HCT116 (cell line): Measurements from ENCODE around the gene ZMYM4. TPM values are rescaled to one million over a fixed set of nuclear protein-coding genes. Genes with fewer than 3 reads are reported as not detected.

Experiments
- ATAC-seq: fragments of 200-7000 bp; cut with Tn5 transposase; 2 replicates; pipeline ENCODE4 v1.9.1; 2020; ENCODE audit warnings: mild to moderate bottlenecking, moderate library complexity
- BruUV-seq: library from RNA; stranded (reverse); fragments of 400-500 nt; replicated peaks from 2 replicates; lab custom pipeline; 2021; lab: Mats Ljungman, UMichigan
- CTCF ChIA-PET: fragments of 300-600 bp; sonication (Branson Sonifier 250); formaldehyde crosslinking; loops from one replicate; lab custom pipeline; 2021; ENCODE audit warnings: antibody characterized with exemption; lab: Charles Lee
- POLR2A ChIA-PET: fragments of 300-600, 350-600 bp; sonication (Branson Sonifier 250); formaldehyde crosslinking; loops from one replicate; lab custom pipeline; 2021; ENCODE audit warnings: antibody characterized with exemption; lab: Charles Lee
- RAD21 ChIA-PET, 2 experiments: fragments of 300-600 bp; sonication (Branson Sonifier 250); formaldehyde crosslinking; loops; one replicate each; lab custom pipeline; 2023; ENCODE audit warnings: low total read pairs in 2 of 2; ENCODE audit not compliant: uncharacterized antibody in 2 of 2, unreplicated experiment in 2 of 2, low non-redundant PET in 1 of 2; lab: Charles Lee
- DNase-seq: peaks from one replicate; pipeline ENCODE4 v3.0.0-alpha.2; 2010; ENCODE audit warnings: low read depth, low spot score
- H2AFZ ChIP-seq: fragments of 200-600 bp; shearing (Covaris generic), sonication (generic); 2 replicates; pipeline ENCODE4 v1.6.1; 2017; ENCODE audit warnings: low read depth, mixed run types, mixed read lengths, antibody characterized with exemption, low read length; ENCODE audit not compliant: poor library complexity, severe bottlenecking
- H3K27ac ChIP-seq: 2 replicates; pipeline ENCODE4 v1.5.1; 2012; ENCODE audit warnings: low read depth, low read length
- H3K27me3 ChIP-seq: fragments of 200-600 bp; sonication (generic); 2 replicates; pipeline ENCODE4 v1.6.1; 2016; ENCODE audit warnings: mixed run types, low read length, mixed read lengths; ENCODE audit not compliant: insufficient read depth
- H3K36me3 ChIP-seq, 2 experiments: fragments of 200-500 bp in 1 of 2; fragments of 200-600 bp in 1 of 2; sonication (Bioruptor generic) in 1 of 2; sonication (generic) in 1 of 2; 2 replicates each; pipeline versions ENCODE4 v1.5.1 to v1.6.1; 2014 to 2016; ENCODE audit warnings: low read length in 2 of 2, inconsistent platforms in 1 of 2, mixed read lengths in 1 of 2, mixed run types in 1 of 2; ENCODE audit not compliant: insufficient read depth in 2 of 2, control insufficient read depth in 1 of 2
- H3K4me1 ChIP-seq, 2 experiments: fragments of 200-600 bp in 1 of 2; sonication (generic) in 1 of 2; 2 replicates each; pipeline versions ENCODE4 v1.5.1 to v1.6.1; 2012 to 2017; ENCODE audit warnings: low read length in 2 of 2, inconsistent platforms in 1 of 2, mild to moderate bottlenecking in 1 of 2, mixed read lengths in 1 of 2, mixed run types in 1 of 2, moderate library complexity in 1 of 2; ENCODE audit not compliant: insufficient read depth in 2 of 2, control insufficient read depth in 1 of 2
- H3K4me2 ChIP-seq: fragments of 200-600 bp; sonication (generic); 2 replicates; pipeline ENCODE4 v1.6.1; 2017; ENCODE audit warnings: mixed run types, low read length, mixed read lengths
- H3K4me3 ChIP-seq, 2 experiments: fragments of 200-600 bp in 1 of 2; sonication (generic) in 1 of 2; replicated peaks in 1 of 2; 2 replicates each; pipeline ENCODE4 v1.5.1; 2011 to 2016; ENCODE audit warnings: low read length in 2 of 2, control low read depth in 1 of 2, low read depth in 1 of 2, mild to moderate bottlenecking in 1 of 2, mixed read lengths in 1 of 2, mixed run types in 1 of 2
- H3K79me2 ChIP-seq: fragments of 200-600 bp; sonication (generic); 2 replicates; pipeline ENCODE4 v1.6.1; 2017; ENCODE audit warnings: mild to moderate bottlenecking, mixed run types, low read length, moderate library complexity, mixed read lengths; ENCODE audit not compliant: insufficient read depth
- H3K9ac ChIP-seq: fragments of 200-600 bp; sonication (generic); 2 replicates; pipeline ENCODE4 v1.6.1; 2016; ENCODE audit warnings: low read length, mixed read lengths
- H3K9me2 ChIP-seq: fragments of 200-600 bp; sonication (generic), shearing (Covaris generic); 2 replicates; pipeline ENCODE4 v1.6.1; 2017; ENCODE audit warnings: mixed run types, mild to moderate bottlenecking, moderate library complexity; ENCODE audit not compliant: insufficient read depth
- H3K9me3 ChIP-seq, 2 experiments: fragments of 200-500 bp in 1 of 2; fragments of 200-600 bp in 1 of 2; sonication (Bioruptor generic) in 1 of 2; sonication (generic) in 1 of 2; 2 replicates each; pipeline ENCODE4 v1.6.1; 2014 to 2017; ENCODE audit warnings: low read length in 2 of 2, mixed read lengths in 2 of 2, inconsistent platforms in 1 of 2, low read depth in 1 of 2, mild to moderate bottlenecking in 1 of 2, mixed run types in 1 of 2, moderate library complexity in 1 of 2; ENCODE audit not compliant: control insufficient read depth in 1 of 2, insufficient read depth in 1 of 2
- H4K20me1 ChIP-seq: fragments of 200-600 bp; sonication (generic), shearing (Covaris generic); 2 replicates; pipeline ENCODE4 v1.6.1; 2017; ENCODE audit warnings: mixed run types, mild to moderate bottlenecking, moderate library complexity; ENCODE audit not compliant: insufficient read depth
- EGR1 ChIP-seq: IDR thresholded peaks from 2 replicates; pipeline ENCODE4 v1.6.1; 2012; ENCODE audit warnings: low read depth
- ELF1 ChIP-seq: IDR thresholded peaks from 2 replicates; pipeline ENCODE4 v1.6.1; 2012; ENCODE audit warnings: low read depth, borderline replicate concordance
- JUND ChIP-seq: IDR thresholded peaks from 2 replicates; pipeline ENCODE4 v1.6.1; 2012
- POLR2A ChIP-seq: IDR thresholded peaks from 2 replicates; pipeline ENCODE4 v1.7.0; 2011; ENCODE audit warnings: borderline replicate concordance; ENCODE audit not compliant: insufficient read depth, insufficient read length; ENCODE audit errors: extremely low read depth
- POLR2AphosphoS5 ChIP-seq: IDR thresholded peaks from 2 replicates; pipeline ENCODE4 v1.6.1; 2011; ENCODE audit warnings: mild to moderate bottlenecking, low read depth, low read length, moderate library complexity
- RAD21 ChIP-seq: IDR thresholded peaks from 2 replicates; pipeline ENCODE4 v1.6.1; 2012; ENCODE audit warnings: low read depth, mild to moderate bottlenecking
- SP1 ChIP-seq: IDR thresholded peaks from 2 replicates; pipeline ENCODE4 v1.6.1; 2012; ENCODE audit warnings: low read depth
- TCF7L2 ChIP-seq: IDR thresholded peaks from 2 replicates; pipeline ENCODE4 v1.7.0; 2011; ENCODE audit warnings: borderline replicate concordance, inconsistent platforms; ENCODE audit not compliant: insufficient read depth, insufficient read length; ENCODE audit errors: extremely low read depth
- ZFX ChIP-seq: fragments of 450-650 bp; IDR thresholded peaks from 2 replicates; pipeline ENCODE4 v1.6.1; 2017
- intact Hi-C: fragments of 100-400 bp; cut with micrococcal nuclease; formaldehyde crosslinking; loops from 2 replicates; pipeline ENCODE4 v1.10.0; 2022
- total RNA-seq: library from RNA; stranded (reverse); gene quantifications from one replicate; pipeline ENCODE4 v1.2.1, GENCODE V29; 2021; ENCODE audit not compliant: unreplicated experiment
- TF ChIP-seq, protein P1 (sequence below), 3 experiments: fragments of 200-600 bp in 1 of 3; sonication (generic) in 1 of 3; IDR thresholded peaks in 2 of 3; conservative IDR thresholded peaks in 1 of 3; 2 replicates each; pipeline ENCODE4 v1.5.1; 2012 to 2017; ENCODE audit warnings: low read depth in 2 of 3, low read length in 2 of 3, antibody characterized with exemption in 1 of 3, borderline replicate concordance in 1 of 3, control low read depth in 1 of 3, mild to moderate bottlenecking in 1 of 3, mixed read lengths in 1 of 3, mixed run types in 1 of 3, moderate library complexity in 1 of 3; ENCODE audit not compliant: insufficient read depth in 1 of 3
- TF ChIP-seq, protein P2 (sequence below): IDR thresholded peaks from 2 replicates; pipeline ENCODE4 v1.6.1; 2012; ENCODE audit warnings: low read depth
- TF ChIP-seq, protein P3 (sequence below): IDR thresholded peaks from 2 replicates; pipeline ENCODE4 v1.6.1; 2012

ZMYM4 gene
- total RNA-seq, 1 experiment from 2014 or later: 58.0 TPM

DNA sequence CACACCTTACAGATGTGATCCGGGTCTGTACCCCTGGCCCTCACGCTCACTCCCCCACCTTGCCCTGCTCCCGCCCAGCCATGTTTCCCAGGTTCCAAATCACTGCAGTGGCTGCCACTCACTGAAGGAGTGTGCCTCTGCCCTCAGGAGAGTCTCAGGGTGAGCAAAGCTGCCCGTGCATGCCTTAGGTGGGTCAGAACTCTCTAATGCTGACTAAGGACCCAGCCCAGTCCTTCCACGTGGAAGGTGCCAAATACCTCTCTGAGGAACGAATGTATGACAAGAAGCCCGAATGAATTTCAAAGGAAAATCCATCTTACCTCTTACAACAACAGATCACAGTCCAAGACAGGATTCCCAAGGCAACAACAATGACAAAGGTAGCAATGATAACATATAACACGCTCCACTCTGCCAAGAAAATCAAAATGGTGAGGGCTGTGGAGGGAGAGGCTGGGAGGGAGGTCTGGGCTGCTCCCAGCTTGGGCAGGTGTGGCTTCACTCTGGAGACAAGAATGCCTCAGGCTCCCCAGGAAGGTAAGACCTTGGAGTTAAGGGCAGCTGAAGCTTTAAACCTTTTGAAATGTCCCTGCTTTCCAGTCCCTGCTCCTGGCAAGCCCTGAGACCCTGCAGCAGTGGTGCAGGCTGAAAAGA, 173.5 kb downstream of the ZMYM4 start:
- Histone ChIP-seq H3K9me3 (no peaks in the 10 kb centered on the region), H3K9me2 (no peaks in the 10 kb centered on the region), H3K9ac (no peak overlapping the region), H3K79me2 (no peaks in the 10 kb centered on the region), H3K27me3 (no peaks in the 10 kb centered on the region), H3K27ac (no peak overlapping the region), H3K4me3 (no peak overlapping the region), H4K20me1 (no peaks in the 10 kb centered on the region), H3K36me3 (peaks cover 0 to 2% of the 10 kb centered on the region in 2 experiments; a peak in 1 of 4 replicates), H3K4me1 (no peaks in the 10 kb centered on the region), H3K4me2 (no peak overlapping the region), H2AFZ (no peak overlapping the region)
- no peak for ATAC-seq
- DNase-seq: no peak
- TF ChIP-seq ELF1: no peak
- RAD21 ChIA-PET: no interaction called here
- CTCF ChIA-PET: no interaction called here
- intact Hi-C loops: no loop called here
- POLR2A ChIA-PET: no interaction called here
- BruUV-seq: no TSS peak

DNA sequence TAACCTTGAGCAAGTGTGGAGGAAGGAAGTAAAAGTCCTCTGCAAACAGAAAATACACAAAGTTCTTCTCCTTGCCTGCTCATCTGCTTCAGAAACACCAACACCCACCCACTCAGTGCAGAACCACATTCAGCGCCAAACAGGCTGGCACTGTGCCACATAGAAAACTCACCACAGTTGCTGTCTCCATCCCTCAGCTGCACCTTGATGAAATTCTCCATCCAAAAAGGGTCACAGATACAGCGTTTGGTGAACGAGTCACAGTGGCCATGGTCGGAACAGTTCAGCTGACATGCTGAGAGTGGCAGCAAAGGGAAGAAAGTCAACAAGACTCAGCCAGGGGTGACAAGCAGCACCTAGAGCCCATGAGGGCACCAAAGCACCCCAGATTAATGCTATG, 174.2 kb downstream of the ZMYM4 start:
- ATAC-seq (no peak), DNase-seq (no peak)
- Histone ChIP-seq H3K9me3 (no peaks in the 10 kb centered on the region), H3K27ac (no peak overlapping the region), H2AFZ (no peak overlapping the region), H3K4me3 (no peak overlapping the region), H3K79me2 (no peaks in the 10 kb centered on the region), H3K9me2 (no peaks in the 10 kb centered on the region), H3K4me1 (no peaks in the 10 kb centered on the region), H3K27me3 (no peaks in the 10 kb centered on the region), H3K4me2 (no peak overlapping the region), H3K9ac (no peak overlapping the region), H4K20me1 (no peaks in the 10 kb centered on the region), H3K36me3 (peaks cover 0 to 2% of the 10 kb centered on the region in 2 experiments; a peak in 1 of 4 replicates)
- intact Hi-C loops: no loop called here
- no TSS peak for BruUV-seq
- ChIA-PET CTCF (no interaction called here), POLR2A (no interaction called here), RAD21 (no interaction called here)
- TF ChIP-seq TCF7L2: no peak
- no peak for TF ChIP-seq JUND
- TF ChIP-seq POLR2A: no peak
- TF ChIP-seq, protein P1, sequence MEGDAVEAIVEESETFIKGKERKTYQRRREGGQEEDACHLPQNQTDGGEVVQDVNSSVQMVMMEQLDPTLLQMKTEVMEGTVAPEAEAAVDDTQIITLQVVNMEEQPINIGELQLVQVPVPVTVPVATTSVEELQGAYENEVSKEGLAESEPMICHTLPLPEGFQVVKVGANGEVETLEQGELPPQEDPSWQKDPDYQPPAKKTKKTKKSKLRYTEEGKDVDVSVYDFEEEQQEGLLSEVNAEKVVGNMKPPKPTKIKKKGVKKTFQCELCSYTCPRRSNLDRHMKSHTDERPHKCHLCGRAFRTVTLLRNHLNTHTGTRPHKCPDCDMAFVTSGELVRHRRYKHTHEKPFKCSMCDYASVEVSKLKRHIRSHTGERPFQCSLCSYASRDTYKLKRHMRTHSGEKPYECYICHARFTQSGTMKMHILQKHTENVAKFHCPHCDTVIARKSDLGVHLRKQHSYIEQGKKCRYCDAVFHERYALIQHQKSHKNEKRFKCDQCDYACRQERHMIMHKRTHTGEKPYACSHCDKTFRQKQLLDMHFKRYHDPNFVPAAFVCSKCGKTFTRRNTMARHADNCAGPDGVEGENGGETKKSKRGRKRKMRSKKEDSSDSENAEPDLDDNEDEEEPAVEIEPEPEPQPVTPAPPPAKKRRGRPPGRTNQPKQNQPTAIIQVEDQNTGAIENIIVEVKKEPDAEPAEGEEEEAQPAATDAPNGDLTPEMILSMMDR (IDR thresholded peaks at IDR 0.05 in 2 of 3, conservative IDR thresholded peaks at IDR 0.05 in 1 of 3; ENCODE audit: borderline replicate concordance in 1 of 3, insufficient read depth in 1 of 3, low read depth in 2 of 3, low read length in 2 of 3): no peak
- TF ChIP-seq POLR2AphosphoS5: no peak
- TF ChIP-seq, protein P2, sequence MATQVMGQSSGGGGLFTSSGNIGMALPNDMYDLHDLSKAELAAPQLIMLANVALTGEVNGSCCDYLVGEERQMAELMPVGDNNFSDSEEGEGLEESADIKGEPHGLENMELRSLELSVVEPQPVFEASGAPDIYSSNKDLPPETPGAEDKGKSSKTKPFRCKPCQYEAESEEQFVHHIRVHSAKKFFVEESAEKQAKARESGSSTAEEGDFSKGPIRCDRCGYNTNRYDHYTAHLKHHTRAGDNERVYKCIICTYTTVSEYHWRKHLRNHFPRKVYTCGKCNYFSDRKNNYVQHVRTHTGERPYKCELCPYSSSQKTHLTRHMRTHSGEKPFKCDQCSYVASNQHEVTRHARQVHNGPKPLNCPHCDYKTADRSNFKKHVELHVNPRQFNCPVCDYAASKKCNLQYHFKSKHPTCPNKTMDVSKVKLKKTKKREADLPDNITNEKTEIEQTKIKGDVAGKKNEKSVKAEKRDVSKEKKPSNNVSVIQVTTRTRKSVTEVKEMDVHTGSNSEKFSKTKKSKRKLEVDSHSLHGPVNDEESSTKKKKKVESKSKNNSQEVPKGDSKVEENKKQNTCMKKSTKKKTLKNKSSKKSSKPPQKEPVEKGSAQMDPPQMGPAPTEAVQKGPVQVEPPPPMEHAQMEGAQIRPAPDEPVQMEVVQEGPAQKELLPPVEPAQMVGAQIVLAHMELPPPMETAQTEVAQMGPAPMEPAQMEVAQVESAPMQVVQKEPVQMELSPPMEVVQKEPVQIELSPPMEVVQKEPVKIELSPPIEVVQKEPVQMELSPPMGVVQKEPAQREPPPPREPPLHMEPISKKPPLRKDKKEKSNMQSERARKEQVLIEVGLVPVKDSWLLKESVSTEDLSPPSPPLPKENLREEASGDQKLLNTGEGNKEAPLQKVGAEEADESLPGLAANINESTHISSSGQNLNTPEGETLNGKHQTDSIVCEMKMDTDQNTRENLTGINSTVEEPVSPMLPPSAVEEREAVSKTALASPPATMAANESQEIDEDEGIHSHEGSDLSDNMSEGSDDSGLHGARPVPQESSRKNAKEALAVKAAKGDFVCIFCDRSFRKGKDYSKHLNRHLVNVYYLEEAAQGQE: no peak
- no peak for TF ChIP-seq EGR1
- TF ChIP-seq, protein P3, sequence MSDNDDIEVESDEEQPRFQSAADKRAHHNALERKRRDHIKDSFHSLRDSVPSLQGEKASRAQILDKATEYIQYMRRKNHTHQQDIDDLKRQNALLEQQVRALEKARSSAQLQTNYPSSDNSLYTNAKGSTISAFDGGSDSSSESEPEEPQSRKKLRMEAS: no peak
- no peak for TF ChIP-seq SP1
- no peak for TF ChIP-seq ZFX
- no peak for TF ChIP-seq RAD21
